Spinal cord (tissue), 10 donors: ENCODE measurements around the gene STN1. TPM values are rescaled to one million over a fixed set of nuclear protein-coding genes. Genes with fewer than 3 reads are reported as not detected.
A peak's percentile ranks its signal among the peaks of the same experiment; 100 is the strongest.

Experiments used
- DNase-seq, 6 donors: peaks; one replicate each; pipeline versions ENCODE4 v3.0.0 to v3.0.0-alpha.2; 2013 to 2015; ENCODE audit warnings: low spot score in 6 of 6, low read depth in 4 of 6
- H3K27ac ChIP-seq: one replicate; pipeline ENCODE4 v1.5.1; 2013; ENCODE audit warnings: low read depth, low read length, control low read depth
- H3K27me3 ChIP-seq: one replicate; pipeline ENCODE4 v1.6.1; 2013; ENCODE audit warnings: low read length; ENCODE audit not compliant: control insufficient read depth, insufficient read depth
- H3K36me3 ChIP-seq: one replicate; pipeline ENCODE4 v1.6.1; 2013; ENCODE audit warnings: low read length; ENCODE audit not compliant: control insufficient read depth, insufficient read depth
- H3K4me1 ChIP-seq: one replicate; pipeline ENCODE4 v1.6.1; 2013; ENCODE audit warnings: low read length; ENCODE audit not compliant: control insufficient read depth, insufficient read depth
- H3K4me3 ChIP-seq: one replicate; pipeline ENCODE4 v1.5.1; 2013; ENCODE audit warnings: low read depth, low read length, control low read depth
- H3K9me3 ChIP-seq: one replicate; pipeline ENCODE4 v1.6.1; 2013; ENCODE audit warnings: low read length; ENCODE audit not compliant: control insufficient read depth, insufficient read depth
- WGBS: methylation state at CpG from one replicate; pipeline ENCODE4 v1.1.5; 2013; ENCODE audit warnings: missing lambda C conversion rate; ENCODE audit not compliant: insufficient coverage; 5-methylcytosine and 5-hydroxymethylcytosine counted together
- polyA plus RNA-seq, 2 donors: library from polyadenylated mRNA; unstranded; fragments of 120-200 nt; gene quantifications; one replicate each; pipeline ENCODE4 v1.2.1, GENCODE V29; 2013; ENCODE audit not compliant: insufficient read length in 2 of 2
- total RNA-seq, 2 donors: library from RNA; depleted of rRNA in 1 of 2; stranded (reverse); fragments of 120-200 nt in 1 of 2; fragments of >200 nt in 1 of 2; gene quantifications; one replicate each; pipeline versions ENCODE4 v1.2.3 to v1.2.4, GENCODE V29; 2013 to 2014
- donor health status: healthy.

The STN1 gene
- total and polyA plus RNA-seq, 4 donors = 12.7 to 30.9 (median 17.7) TPM

GRCh38 chr10:103930881-103931280 is 12.9 kb upstream of the STN1 start:
- peaks cover 4% of the 10 kb centered on the region for H3K4me1 ChIP-seq
- no peaks in the 10 kb centered on the region for H3K36me3 ChIP-seq
- H3K9me3 ChIP-seq = no peaks in the 10 kb centered on the region
- WGBS = 100% methylated on average over 1 of the region's 6 CpGs
- no peak overlapping the region for H3K4me3 ChIP-seq
- DNase-seq = no peak
- H3K27me3 ChIP-seq = no peaks in the 10 kb centered on the region
- no peak overlapping the region for H3K27ac ChIP-seq

- H3K9me3 ChIP-seq = no peaks in the 10 kb centered on the region
Measured at GRCh38 chr10:103930449-103930848, 12.5 kb upstream of the STN1 start.

GRCh38 chr10:103929381-103929921 is 11.5 kb upstream of the STN1 start:
- Histone ChIP-seq H3K9me3 (no peaks in the 10 kb centered on the region), H3K36me3 (no peaks in the 10 kb centered on the region), H3K27ac (no peak overlapping the region), H3K4me1 (peaks cover 4% of the 10 kb centered on the region), H3K27me3 (no peaks in the 10 kb centered on the region), H3K4me3 (no peak overlapping the region)
- DNase-seq = peak in 1 of 6 donors; percentile 32
- 67% methylated on average over 5 of the region's 7 CpGs for WGBS

More at GRCh38 chr10:103930449-103930848, 12.5 kb upstream of the STN1 start:
- Histone ChIP-seq H3K27ac (no peak overlapping the region), H3K4me3 (no peak overlapping the region), H3K36me3 (no peaks in the 10 kb centered on the region), H3K4me1 (peaks cover 4% of the 10 kb centered on the region), H3K27me3 (no peaks in the 10 kb centered on the region)
- no peak for DNase-seq
- no CpG with 5 or more reads among the region's 1 CpG for WGBS

GRCh38 chr10:103928784-103929183 is 10.8 kb upstream of the STN1 start:
- peaks cover 2% of the 10 kb centered on the region for H3K4me1 ChIP-seq
- WGBS = 77% methylated on average over 6 of the region's 6 CpGs
- no peaks in the 10 kb centered on the region for H3K9me3 ChIP-seq
- no peaks in the 10 kb centered on the region for H3K36me3 ChIP-seq
- no peak overlapping the region for H3K4me3 ChIP-seq
- no peak overlapping the region for H3K27ac ChIP-seq
- H3K27me3 ChIP-seq = no peaks in the 10 kb centered on the region
- no peak for DNase-seq

- Histone ChIP-seq H3K27ac (no peak overlapping the region), H3K4me3 (no peak overlapping the region), H3K4me1 (no peaks in the 10 kb centered on the region), H3K36me3 (no peaks in the 10 kb centered on the region), H3K27me3 (no peaks in the 10 kb centered on the region), H3K9me3 (no peaks in the 10 kb centered on the region)
- no CpG with 5 or more reads among the region's 2 CpGs for WGBS
- no peak for DNase-seq
Measured at GRCh38 chr10:103926722-103927319, 8.8 kb upstream of the STN1 start.

GRCh38 chr10:103925591-103925990 is 7.6 kb upstream of the STN1 start:
- H3K36me3 ChIP-seq = no peaks in the 10 kb centered on the region
- WGBS = no CpG with 5 or more reads among the region's 1 CpG
- DNase-seq = no peak
- H3K27ac ChIP-seq = no peak overlapping the region
- no peaks in the 10 kb centered on the region for H3K27me3 ChIP-seq
- no peaks in the 10 kb centered on the region for H3K4me1 ChIP-seq
- no peaks in the 10 kb centered on the region for H3K9me3 ChIP-seq
- H3K4me3 ChIP-seq = no peak overlapping the region

GRCh38 chr10:103923502-103923901 is 5.5 kb upstream of the STN1 start:
- H3K4me1 ChIP-seq = no peaks in the 10 kb centered on the region
- H3K27me3 ChIP-seq = no peaks in the 10 kb centered on the region
- 77% methylated on average over 2 of the region's 3 CpGs for WGBS
- no peak overlapping the region for H3K27ac ChIP-seq
- H3K9me3 ChIP-seq = no peaks in the 10 kb centered on the region
- DNase-seq = no peak
- H3K36me3 ChIP-seq = no peaks in the 10 kb centered on the region
- no peak overlapping the region for H3K4me3 ChIP-seq

- WGBS = 78% methylated on average over 1 of the region's 2 CpGs
- Histone ChIP-seq H3K9me3 (no peaks in the 10 kb centered on the region), H3K36me3 (no peaks in the 10 kb centered on the region), H3K4me3 (no peak overlapping the region), H3K4me1 (peaks cover 1% of the 10 kb centered on the region), H3K27ac (no peak overlapping the region), H3K27me3 (no peaks in the 10 kb centered on the region)
- no peak for DNase-seq
Measured at GRCh38 chr10:103922659-103923058, 4.7 kb upstream of the STN1 start.

- WGBS = 23% methylated on average over 7 of the region's 7 CpGs
- peak in 2 of 6 donors; percentile 53 to 73 for DNase-seq
- no peak overlapping the region for H3K4me3 ChIP-seq
- H3K36me3 ChIP-seq = no peaks in the 10 kb centered on the region
- H3K9me3 ChIP-seq = no peaks in the 10 kb centered on the region
- H3K27me3 ChIP-seq = no peaks in the 10 kb centered on the region
- peaks cover 10% of the 10 kb centered on the region for H3K4me1 ChIP-seq
- no peak overlapping the region for H3K27ac ChIP-seq
Measured at GRCh38 chr10:103921750-103922195, 3.8 kb upstream of the STN1 start.

- H3K36me3 ChIP-seq = no peaks in the 10 kb centered on the region
- H3K4me3 ChIP-seq = no peak overlapping the region
- no peak for DNase-seq
- no CpG with 5 or more reads among the region's 1 CpG for WGBS
- no peaks in the 10 kb centered on the region for H3K9me3 ChIP-seq
- peaks cover 10% of the 10 kb centered on the region for H3K4me1 ChIP-seq
- no peak overlapping the region for H3K27ac ChIP-seq
- no peaks in the 10 kb centered on the region for H3K27me3 ChIP-seq
Measured at GRCh38 chr10:103921248-103921647, 3.3 kb upstream of the STN1 start.
